ENCODE results near the gene COX18.

DNA sequence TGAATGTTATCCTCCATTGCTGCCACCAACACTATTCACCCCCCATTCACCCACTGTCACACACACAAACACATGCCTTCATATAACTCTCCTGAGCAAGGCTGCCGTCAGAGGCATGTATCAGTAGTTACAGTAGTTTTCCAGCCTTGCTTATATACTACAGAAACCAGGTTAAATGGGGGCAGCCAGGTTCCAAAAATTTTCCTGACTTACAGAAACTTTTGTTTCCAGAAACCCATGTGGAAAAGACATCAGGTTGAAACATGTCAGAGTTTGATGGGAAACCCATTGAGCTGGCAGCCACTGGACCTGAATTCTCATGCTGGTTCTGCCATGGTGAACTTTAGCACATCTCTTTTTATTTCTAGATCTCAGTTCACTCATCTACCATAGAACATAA is 64.0 kb downstream of the COX18 start:
- TF ChIP-seq, protein P1, sequence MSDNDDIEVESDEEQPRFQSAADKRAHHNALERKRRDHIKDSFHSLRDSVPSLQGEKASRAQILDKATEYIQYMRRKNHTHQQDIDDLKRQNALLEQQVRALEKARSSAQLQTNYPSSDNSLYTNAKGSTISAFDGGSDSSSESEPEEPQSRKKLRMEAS (IDR thresholded peaks at IDR 0.05) = no peak
- TF ChIP-seq POLR2A (IDR thresholded peaks at IDR 0.05; ENCODE audit: low read length) = no peak
- TF ChIP-seq, protein P2, sequence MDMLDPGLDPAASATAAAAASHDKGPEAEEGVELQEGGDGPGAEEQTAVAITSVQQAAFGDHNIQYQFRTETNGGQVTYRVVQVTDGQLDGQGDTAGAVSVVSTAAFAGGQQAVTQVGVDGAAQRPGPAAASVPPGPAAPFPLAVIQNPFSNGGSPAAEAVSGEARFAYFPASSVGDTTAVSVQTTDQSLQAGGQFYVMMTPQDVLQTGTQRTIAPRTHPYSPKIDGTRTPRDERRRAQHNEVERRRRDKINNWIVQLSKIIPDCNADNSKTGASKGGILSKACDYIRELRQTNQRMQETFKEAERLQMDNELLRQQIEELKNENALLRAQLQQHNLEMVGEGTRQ (IDR thresholded peaks at IDR 0.05) = no peak
- TF ChIP-seq ZSCAN20 (CRISPR knock-in tag; IDR thresholded peaks at IDR 0.05) = no peak
- TF ChIP-seq, protein P3, sequence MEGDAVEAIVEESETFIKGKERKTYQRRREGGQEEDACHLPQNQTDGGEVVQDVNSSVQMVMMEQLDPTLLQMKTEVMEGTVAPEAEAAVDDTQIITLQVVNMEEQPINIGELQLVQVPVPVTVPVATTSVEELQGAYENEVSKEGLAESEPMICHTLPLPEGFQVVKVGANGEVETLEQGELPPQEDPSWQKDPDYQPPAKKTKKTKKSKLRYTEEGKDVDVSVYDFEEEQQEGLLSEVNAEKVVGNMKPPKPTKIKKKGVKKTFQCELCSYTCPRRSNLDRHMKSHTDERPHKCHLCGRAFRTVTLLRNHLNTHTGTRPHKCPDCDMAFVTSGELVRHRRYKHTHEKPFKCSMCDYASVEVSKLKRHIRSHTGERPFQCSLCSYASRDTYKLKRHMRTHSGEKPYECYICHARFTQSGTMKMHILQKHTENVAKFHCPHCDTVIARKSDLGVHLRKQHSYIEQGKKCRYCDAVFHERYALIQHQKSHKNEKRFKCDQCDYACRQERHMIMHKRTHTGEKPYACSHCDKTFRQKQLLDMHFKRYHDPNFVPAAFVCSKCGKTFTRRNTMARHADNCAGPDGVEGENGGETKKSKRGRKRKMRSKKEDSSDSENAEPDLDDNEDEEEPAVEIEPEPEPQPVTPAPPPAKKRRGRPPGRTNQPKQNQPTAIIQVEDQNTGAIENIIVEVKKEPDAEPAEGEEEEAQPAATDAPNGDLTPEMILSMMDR (IDR thresholded peaks at IDR 0.05) = no peak
- no peak for TF ChIP-seq CBX8 (IDR thresholded peaks at IDR 0.05)
- no peak for TF ChIP-seq NR3C1 (IDR thresholded peaks at IDR 0.05)
- TF ChIP-seq, protein P4, sequence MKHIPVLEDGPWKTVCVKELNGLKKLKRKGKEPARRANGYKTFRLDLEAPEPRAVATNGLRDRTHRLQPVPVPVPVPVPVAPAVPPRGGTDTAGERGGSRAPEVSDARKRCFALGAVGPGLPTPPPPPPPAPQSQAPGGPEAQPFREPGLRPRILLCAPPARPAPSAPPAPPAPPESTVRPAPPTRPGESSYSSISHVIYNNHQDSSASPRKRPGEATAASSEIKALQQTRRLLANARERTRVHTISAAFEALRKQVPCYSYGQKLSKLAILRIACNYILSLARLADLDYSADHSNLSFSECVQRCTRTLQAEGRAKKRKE (CRISPR knock-in tag; IDR thresholded peaks at IDR 0.05; ENCODE audit: low read depth) = no peak
- TF ChIP-seq BHLHE40 (IDR thresholded peaks at IDR 0.05; ENCODE audit: low read depth, low read length) = no peak
- TF ChIP-seq, protein P5, sequence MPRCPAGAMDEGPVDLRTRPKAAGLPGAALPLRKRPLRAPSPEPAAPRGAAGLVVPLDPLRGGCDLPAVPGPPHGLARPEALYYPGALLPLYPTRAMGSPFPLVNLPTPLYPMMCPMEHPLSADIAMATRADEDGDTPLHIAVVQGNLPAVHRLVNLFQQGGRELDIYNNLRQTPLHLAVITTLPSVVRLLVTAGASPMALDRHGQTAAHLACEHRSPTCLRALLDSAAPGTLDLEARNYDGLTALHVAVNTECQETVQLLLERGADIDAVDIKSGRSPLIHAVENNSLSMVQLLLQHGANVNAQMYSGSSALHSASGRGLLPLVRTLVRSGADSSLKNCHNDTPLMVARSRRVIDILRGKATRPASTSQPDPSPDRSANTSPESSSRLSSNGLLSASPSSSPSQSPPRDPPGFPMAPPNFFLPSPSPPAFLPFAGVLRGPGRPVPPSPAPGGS (IDR thresholded peaks at IDR 0.05) = no peak
- no peak for TF ChIP-seq RFX5 (IDR thresholded peaks at IDR 0.05)
